ENCODE results near the gene BAG5.

GRCh38 chr14:103562429-103563225 lies at the start of gene BAG5, which contains the start of gene COA8:
- no peak for TF ChIP-seq CTCF (IDR thresholded peaks at IDR 0.05)
- peak; percentile 54 to 72 for TF ChIP-seq POLR2A (IDR thresholded peaks at IDR 0.05)
- TF ChIP-seq EP300 (IDR thresholded peaks at IDR 0.05), result no peak
- TF ChIP-seq POLR2AphosphoS5 (IDR thresholded peaks at IDR 0.05), result peak; percentile 88 to 98 (median 92)

Data from sigmoid colon (tissue), 4 donors.